SK-N-SH (cell line): ENCODE results near the gene MRAP. TPM values are rescaled to one million over a fixed set of nuclear protein-coding genes. Genes with fewer than 3 reads are reported as not detected.
A peak's percentile ranks its signal among the peaks of the same experiment; 100 is the strongest.

Experiments used
- CTCF ChIA-PET: fragments of 300-600, 350-600 bp; formaldehyde crosslinking; extraction: SDS; loops from one replicate; lab custom pipeline; 2021; lab: Yijun Ruan, JAX
- POLR2A ChIA-PET: fragments of 350-600 bp; sonication (Branson Sonifier 250); formaldehyde crosslinking; extraction: SDS; loops from one replicate; lab custom pipeline; 2020; ENCODE audit warnings: antibody characterized with exemption, inconsistent platforms; lab: Yijun Ruan, JAX
- DNase-seq: peaks from one replicate; pipeline ENCODE4 v3.0.0; 2012
- H2AFZ ChIP-seq: fragments of 200-600 bp; sonication (generic); 2 replicates; pipeline ENCODE4 v1.8.1; 2016; ENCODE audit warnings: antibody characterized with exemption, mild to moderate bottlenecking, low read depth
- H3F3A ChIP-seq: fragments of 200-600 bp; sonication (generic); replicated peaks from 2 replicates; pipeline ENCODE3; 2016; ENCODE audit warnings: antibody characterized with exemption, mild to moderate bottlenecking; ENCODE audit not compliant: insufficient read depth
- H3K27ac ChIP-seq, 2 experiments: fragments of 200-500 bp in 1 of 2; fragments of 200-600 bp in 1 of 2; sonication (Bioruptor generic) in 1 of 2; sonication (generic), shearing (Covaris generic) in 1 of 2; 2 replicates each; pipeline versions ENCODE4 v1.5.1 to v1.6.1; 2014 to 2016; ENCODE audit warnings: low read depth in 2 of 2, inconsistent platforms in 1 of 2, low read length in 1 of 2, mild to moderate bottlenecking in 1 of 2, mixed read lengths in 1 of 2
- H3K27me3 ChIP-seq: fragments of 200-600 bp; sonication (generic), shearing (Covaris generic); 2 replicates; pipeline ENCODE4 v1.6.1; 2016; ENCODE audit warnings: mixed run types; ENCODE audit not compliant: insufficient read depth
- H3K36me3 ChIP-seq, 2 experiments: fragments of 200-500 bp in 1 of 2; fragments of 200-600 bp in 1 of 2; sonication (Bioruptor generic) in 1 of 2; sonication (generic) in 1 of 2; replicated peaks in 1 of 2; 2 replicates each; pipeline versions ENCODE3 to v1.5.1; 2014 to 2016; ENCODE audit warnings: low read length in 1 of 2, mild to moderate bottlenecking in 1 of 2; ENCODE audit not compliant: insufficient read depth in 2 of 2, control insufficient read depth in 1 of 2
- H3K4me1 ChIP-seq, 2 experiments: fragments of 200-500 bp in 1 of 2; fragments of 200-600 bp in 1 of 2; sonication (Bioruptor generic) in 1 of 2; sonication (generic), shearing (Covaris generic) in 1 of 2; 2 replicates each; pipeline versions ENCODE4 v1.5.1 to v1.6.1; 2014 to 2016; ENCODE audit warnings: low read depth in 1 of 2, low read length in 1 of 2, mixed run types in 1 of 2; ENCODE audit not compliant: insufficient read depth in 2 of 2, control insufficient read depth in 1 of 2
- H3K4me2 ChIP-seq: fragments of 200-600 bp; sonication (generic), shearing (Covaris generic); 2 replicates; pipeline ENCODE4 v1.6.1; 2017; ENCODE audit warnings: mixed run types
- H3K4me3 ChIP-seq, 2 experiments: fragments of 200-500 bp in 1 of 2; fragments of 200-600 bp in 1 of 2; sonication (Bioruptor generic) in 1 of 2; sonication (generic), shearing (Covaris generic) in 1 of 2; 2 replicates each; pipeline versions ENCODE4 v1.5.1 to v1.8.1; 2014 to 2016; ENCODE audit warnings: low read depth in 2 of 2, inconsistent platforms in 1 of 2, low read length in 1 of 2, mild to moderate bottlenecking in 1 of 2, mixed read lengths in 1 of 2, moderate library complexity in 1 of 2
- H3K79me2 ChIP-seq: fragments of 200-600 bp; sonication (generic); 2 replicates; pipeline ENCODE4 v1.8.1; 2017; ENCODE audit warnings: mild to moderate bottlenecking; ENCODE audit not compliant: insufficient read depth
- H3K9ac ChIP-seq: fragments of 200-600 bp; sonication (generic); 2 replicates; pipeline ENCODE4 v1.6.1; 2017; ENCODE audit warnings: mixed run types
- H3K9me2 ChIP-seq: fragments of 200-600 bp; sonication (generic); 2 replicates; pipeline ENCODE4 v1.6.1; 2017; ENCODE audit warnings: mixed run types
- H3K9me3 ChIP-seq: fragments of 200-600 bp; sonication (generic); 2 replicates; pipeline ENCODE4 v1.6.1; 2017; ENCODE audit warnings: mixed run types, mild to moderate bottlenecking, moderate library complexity
- H4K20me1 ChIP-seq: fragments of 200-600 bp; sonication (generic); 2 replicates; pipeline ENCODE4 v1.6.1; 2017; ENCODE audit warnings: mild to moderate bottlenecking, mixed run types; ENCODE audit not compliant: insufficient read depth
- CHD2 ChIP-seq: fragments of 150-350 bp; IDR thresholded peaks from 2 replicates; pipeline ENCODE4 v1.6.1; 2018; ENCODE audit warnings: low read length; ENCODE audit not compliant: partially characterized antibody
- ELF1 ChIP-seq: IDR thresholded peaks from 2 replicates; pipeline ENCODE4 v1.4.0; 2012
- EP300 ChIP-seq, 2 experiments: IDR thresholded peaks; 2 replicates each; pipeline versions ENCODE4 v1.4.0 to v1.6.1; 2012; ENCODE audit warnings: borderline replicate concordance in 1 of 2, low read depth in 1 of 2, low read length in 1 of 2
- EZH2phosphoT487 ChIP-seq: fragments of 200-600 bp; sonication (generic); IDR thresholded peaks from 2 replicates; pipeline ENCODE4 v1.6.1; 2017; ENCODE audit warnings: low read depth, mixed run types, mild to moderate bottlenecking, antibody characterized with exemption, moderate library complexity, borderline replicate concordance
- FOSL2 ChIP-seq: IDR thresholded peaks from 2 replicates; pipeline ENCODE4 v1.4.0; 2012; ENCODE audit warnings: low read depth, mild to moderate bottlenecking, moderate library complexity, borderline replicate concordance
- GATA2 ChIP-seq: sonication (generic); formaldehyde crosslinking; IDR thresholded peaks from 2 replicates; pipeline ENCODE4 v1.5.0; 2020; ENCODE audit warnings: mild to moderate bottlenecking, missing genetic modification reagents
- JUND ChIP-seq: IDR thresholded peaks from 2 replicates; pipeline ENCODE4 v1.4.0; 2012
- MXI1 ChIP-seq: IDR thresholded peaks from 2 replicates; pipeline ENCODE4 v1.6.1; 2012; ENCODE audit warnings: mild to moderate bottlenecking, low read depth, low read length, improper control_type of control experiment
- NRF1 ChIP-seq: IDR thresholded peaks from 2 replicates; pipeline ENCODE4 v1.6.1; 2012; ENCODE audit warnings: low read depth, mild to moderate bottlenecking, low read length
- POLR2AphosphoS5 ChIP-seq: IDR thresholded peaks from 2 replicates; pipeline ENCODE4 v1.6.1; 2012; ENCODE audit warnings: low read depth, low read length
- RFX5 ChIP-seq: IDR thresholded peaks from 2 replicates; pipeline ENCODE4 v1.6.1; 2012; ENCODE audit warnings: mild to moderate bottlenecking, improper control_type of control experiment, low read length
- SIN3A ChIP-seq: IDR thresholded peaks from 2 replicates; pipeline ENCODE4 v1.6.1; 2012; ENCODE audit warnings: low read depth, mild to moderate bottlenecking, low read length, moderate library complexity, borderline replicate concordance
- SMC3 ChIP-seq: IDR thresholded peaks from 2 replicates; pipeline ENCODE4 v1.6.1; 2012; ENCODE audit warnings: low read depth, low read length, improper control_type of control experiment
- TAF1 ChIP-seq: IDR thresholded peaks from 2 replicates; pipeline ENCODE4 v1.6.1; 2012; ENCODE audit warnings: low read depth, mild to moderate bottlenecking, low read length, moderate library complexity, borderline replicate concordance
- TCF12 ChIP-seq: IDR thresholded peaks from 2 replicates; pipeline ENCODE4 v1.4.0; 2012
- TEAD4 ChIP-seq: IDR thresholded peaks from 2 replicates; pipeline ENCODE4 v1.4.0; 2012; ENCODE audit warnings: mild to moderate bottlenecking, borderline replicate concordance; ENCODE audit not compliant: insufficient read depth
- YY1 ChIP-seq: IDR thresholded peaks from 2 replicates; pipeline ENCODE4 v1.4.0; 2012; ENCODE audit warnings: low read depth, mild to moderate bottlenecking
- ZBTB33 ChIP-seq: IDR thresholded peaks from 2 replicates; pipeline ENCODE4 v1.4.0; 2012; ENCODE audit warnings: low read depth, borderline replicate concordance
- WGBS: methylation state at CpG from one replicate; pipeline ENCODE4 v1.1.6; 2017; ENCODE audit warnings: low lambda C conversion rate; 5-methylcytosine and 5-hydroxymethylcytosine counted together
- polyA plus RNA-seq, 3 experiments: library from polyadenylated mRNA; depleted of rRNA; stranded (reverse); fragments of >200 nt; gene quantifications; 2 replicates each; pipeline ENCODE4 v1.2.3, GENCODE V29; 2012
- TF ChIP-seq, protein P1 (sequence below): fragments of 200-600 bp; sonication (generic); IDR thresholded peaks from 2 replicates; pipeline ENCODE4 v1.6.1; 2017; ENCODE audit warnings: antibody characterized with exemption, mild to moderate bottlenecking, moderate library complexity
- TF ChIP-seq, protein P2 (sequence below): IDR thresholded peaks from 2 replicates; pipeline ENCODE4 v1.4.0; 2012; ENCODE audit warnings: low read depth
- TF ChIP-seq, protein P3 (sequence below): fragments of 150-350 bp; IDR thresholded peaks from 2 replicates; pipeline ENCODE4 v1.6.1; 2016; ENCODE audit warnings: mild to moderate bottlenecking, low read depth, low read length

MRAP gene
- polyA plus RNA-seq, 1 of the 3 experiments (the other 2 are of a cell fraction), result not detected

GRCh38 chr21:32278103-32278502 lies 20.6 kb upstream of the MRAP start:
- peak overlapping the region; percentile 74 to 83 for H3K4me3 ChIP-seq
- CTCF ChIA-PET, result interaction anchor here (1.1 to 1.3 kb wide), 3 partner anchors 16 to 323 kb away, joined by 3 to 8 read pairs (median 6); no protein-coding TSS in a partner anchor
- TF ChIP-seq SMC3 (no peak), MXI1 (no peak), GATA2 (CRISPR knock-in tag) (no peak), TAF1 (no peak), RFX5 (no peak), EZH2phosphoT487 (no peak), EP300 (IDR thresholded peaks at IDR 0.05; ENCODE audit: borderline replicate concordance in 1 of 2, low read depth in 1 of 2, low read length in 1 of 2) (no peak)
- TF ChIP-seq, protein P1, sequence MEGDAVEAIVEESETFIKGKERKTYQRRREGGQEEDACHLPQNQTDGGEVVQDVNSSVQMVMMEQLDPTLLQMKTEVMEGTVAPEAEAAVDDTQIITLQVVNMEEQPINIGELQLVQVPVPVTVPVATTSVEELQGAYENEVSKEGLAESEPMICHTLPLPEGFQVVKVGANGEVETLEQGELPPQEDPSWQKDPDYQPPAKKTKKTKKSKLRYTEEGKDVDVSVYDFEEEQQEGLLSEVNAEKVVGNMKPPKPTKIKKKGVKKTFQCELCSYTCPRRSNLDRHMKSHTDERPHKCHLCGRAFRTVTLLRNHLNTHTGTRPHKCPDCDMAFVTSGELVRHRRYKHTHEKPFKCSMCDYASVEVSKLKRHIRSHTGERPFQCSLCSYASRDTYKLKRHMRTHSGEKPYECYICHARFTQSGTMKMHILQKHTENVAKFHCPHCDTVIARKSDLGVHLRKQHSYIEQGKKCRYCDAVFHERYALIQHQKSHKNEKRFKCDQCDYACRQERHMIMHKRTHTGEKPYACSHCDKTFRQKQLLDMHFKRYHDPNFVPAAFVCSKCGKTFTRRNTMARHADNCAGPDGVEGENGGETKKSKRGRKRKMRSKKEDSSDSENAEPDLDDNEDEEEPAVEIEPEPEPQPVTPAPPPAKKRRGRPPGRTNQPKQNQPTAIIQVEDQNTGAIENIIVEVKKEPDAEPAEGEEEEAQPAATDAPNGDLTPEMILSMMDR, result no peak
- no peaks in the 10 kb centered on the region for H3K9me2 ChIP-seq
- H2AFZ ChIP-seq, result peak overlapping the region; percentile 71
- H3K27ac ChIP-seq, result peak overlapping the region in 1 of 2 experiments; percentile 11; a peak in 1 of 4 replicates
- peak overlapping the region; percentile 68 for H3K9ac ChIP-seq
- peaks cover 12% of the 10 kb centered on the region for H3F3A ChIP-seq
- DNase-seq, result peak; percentile 38
- peaks cover 10 to 16% of the 10 kb centered on the region in 2 experiments for H3K36me3 ChIP-seq
- no peaks in the 10 kb centered on the region for H3K27me3 ChIP-seq
- H3K79me2 ChIP-seq, result peaks cover 34% of the 10 kb centered on the region
- peaks cover 0 to 14% of the 10 kb centered on the region in 2 experiments; a peak in 2 of 4 replicates for H3K4me1 ChIP-seq
- peak overlapping the region; percentile 93 for H3K4me2 ChIP-seq
- WGBS, result 4% methylated on average over 9 of the region's 9 CpGs
- no peaks in the 10 kb centered on the region for H3K9me3 ChIP-seq
- POLR2A ChIA-PET, result no interaction called here
- H4K20me1 ChIP-seq, result no peaks in the 10 kb centered on the region

- Histone ChIP-seq H3K4me2 (peak within 1 kb of the TSS; percentile 93), H3K9me2 (no peaks in the 10 kb centered on the region), H3K36me3 (peaks cover 8 to 15% of the 10 kb centered on the region in 2 experiments), H3K4me1 (peaks cover 0 to 14% of the 10 kb centered on the region in 2 experiments; a peak in 2 of 4 replicates), H3K27me3 (no peaks in the 10 kb centered on the region), H3K79me2 (peaks cover 32% of the 10 kb centered on the region), H3K9ac (peak within 1 kb of the TSS; percentile 68), H3F3A (peaks cover 12% of the 10 kb centered on the region), H3K27ac (peak within 1 kb of the TSS; percentile 11 to 64; a peak in 3 of 4 replicates), H4K20me1 (no peaks in the 10 kb centered on the region), H3K4me3 (peak within 1 kb of the TSS; percentile 74 to 83), H3K9me3 (no peaks in the 10 kb centered on the region), H2AFZ (peak within 1 kb of the TSS; percentile 94)
- ChIA-PET CTCF (interaction anchor here (0.9 to 1.3 kb wide), 4 partner anchors 13 to 322 kb away, joined by 3 to 8 read pairs (median 4); no protein-coding TSS in a partner anchor), POLR2A (interaction anchor here (0.6 kb wide), 1 partner anchor 1067 kb away, joined by 4 read pairs; no protein-coding TSS in a partner anchor)
- peak; percentile 98 for DNase-seq
- 0% methylated on average over 19 of the region's 69 CpGs for WGBS
- TF ChIP-seq, protein P2, sequence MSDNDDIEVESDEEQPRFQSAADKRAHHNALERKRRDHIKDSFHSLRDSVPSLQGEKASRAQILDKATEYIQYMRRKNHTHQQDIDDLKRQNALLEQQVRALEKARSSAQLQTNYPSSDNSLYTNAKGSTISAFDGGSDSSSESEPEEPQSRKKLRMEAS, result peak; percentile 80
- TF ChIP-seq TCF12, result no peak
- TF ChIP-seq MXI1, result peak; percentile 95; the same call in 1 of the 2 replicates
- peak; percentile 95 for TF ChIP-seq SIN3A
- TF ChIP-seq POLR2AphosphoS5, result peak; percentile 95
- TF ChIP-seq NRF1, result peak; percentile 98
- TF ChIP-seq TEAD4, result no peak
- TF ChIP-seq ELF1, result no peak
- TF ChIP-seq TAF1, result peak; percentile 60
- peak; percentile 88 for TF ChIP-seq YY1
- peak; percentile 78 for TF ChIP-seq CHD2
- TF ChIP-seq JUND, result peak; percentile 45; the same call in 1 of the 2 replicates
- peak; percentile 55; the same call in 1 of the 2 replicates for TF ChIP-seq ZBTB33
- TF ChIP-seq FOSL2, result peak; percentile 7; the same call in 1 of the 2 replicates
- TF ChIP-seq, protein P3, sequence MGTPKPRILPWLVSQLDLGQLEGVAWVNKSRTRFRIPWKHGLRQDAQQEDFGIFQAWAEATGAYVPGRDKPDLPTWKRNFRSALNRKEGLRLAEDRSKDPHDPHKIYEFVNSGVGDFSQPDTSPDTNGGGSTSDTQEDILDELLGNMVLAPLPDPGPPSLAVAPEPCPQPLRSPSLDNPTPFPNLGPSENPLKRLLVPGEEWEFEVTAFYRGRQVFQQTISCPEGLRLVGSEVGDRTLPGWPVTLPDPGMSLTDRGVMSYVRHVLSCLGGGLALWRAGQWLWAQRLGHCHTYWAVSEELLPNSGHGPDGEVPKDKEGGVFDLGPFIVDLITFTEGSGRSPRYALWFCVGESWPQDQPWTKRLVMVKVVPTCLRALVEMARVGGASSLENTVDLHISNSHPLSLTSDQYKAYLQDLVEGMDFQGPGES, result no peak
Observed at GRCh38 chr21:32278518-32279376, 19.9 kb upstream of the MRAP start, which contains the start of gene MIS18A. Gene MIS18A (minus strand): TSS chr21:32279049. CDS start chr21:32279014, 35 bp downstream.
